Sigmoid colon (tissue), 7 donors: ENCODE data around the gene RTN4. TPM values are rescaled to one million over a fixed set of nuclear protein-coding genes. Genes with fewer than 3 reads are reported as not detected.
"Not testable (repeated sequence)": the region's sequence is repeated elsewhere in the genome, so short reads cannot be mapped to it uniquely, and the experiment has no call there.

Experiments
- DNase-seq: peaks from one replicate; pipeline ENCODE4 v3.0.0-alpha.2; 2019
- H3K27ac ChIP-seq, 4 donors: fragments of 200-600 bp; sonication (generic); one replicate each; pipeline ENCODE4 v1.5.1; 2016 to 2019; ENCODE audit warnings: mild to moderate bottlenecking in 1 of 4
- H3K27me3 ChIP-seq, 3 donors: fragments of 200-600 bp; sonication (generic); one replicate each; pipeline ENCODE4 v1.5.1; 2019; ENCODE audit warnings: mild to moderate bottlenecking in 1 of 3
- H3K36me3 ChIP-seq, 4 donors: fragments of 200-600 bp; sonication (generic); one replicate each; pipeline ENCODE4 v1.5.1; 2016 to 2019
- H3K4me1 ChIP-seq, 4 donors: fragments of 200-600 bp; sonication (generic); one replicate each; pipeline ENCODE4 v1.5.1; 2017 to 2019
- H3K4me3 ChIP-seq, 4 donors: fragments of 200-600 bp; sonication (generic); one replicate each; pipeline ENCODE4 v1.5.1; 2017 to 2019; ENCODE audit warnings: mild to moderate bottlenecking in 2 of 4, moderate library complexity in 1 of 4
- H3K9me3 ChIP-seq, 4 donors: fragments of 200-600 bp in 3 of 4; sonication (generic) in 3 of 4; one replicate each; pipeline versions ENCODE4 v1.5.1 to v1.6.1; 2013 to 2019
- EP300 ChIP-seq, 4 donors: sonication (generic); formaldehyde crosslinking; IDR thresholded peaks; one replicate each; pipeline ENCODE4 v1.6.1; 2017; ENCODE audit warnings: antibody characterized with exemption in 4 of 4
- POLR2A ChIP-seq, 2 donors: fragments of 450-650 bp; IDR thresholded peaks; one replicate each; pipeline ENCODE4 v1.6.1; 2016; ENCODE audit warnings: antibody characterized with exemption in 2 of 2, mild to moderate bottlenecking in 2 of 2, moderate library complexity in 2 of 2
- POLR2AphosphoS5 ChIP-seq, 4 donors: sonication (generic); formaldehyde crosslinking; IDR thresholded peaks; one replicate each; pipeline ENCODE4 v1.6.1; 2017; ENCODE audit warnings: antibody characterized with exemption in 4 of 4
- WGBS, 2 donors: extraction: QIAGEN DNeasy Blood & Tissue Kit; methylation state at CpG; one replicate each; pipeline ENCODE4 v1.1.7; 2013; 5-methylcytosine and 5-hydroxymethylcytosine counted together
- intact Hi-C: fragments of 100-400 bp; cut with DNase I; formaldehyde crosslinking; loops from one replicate; pipeline ENCODE4 v1.15.1; 2023
- polyA plus RNA-seq, 3 donors: library from polyadenylated mRNA; stranded (reverse); fragments of 200-250 nt; gene quantifications; one replicate each; pipeline ENCODE4 v1.2.3, GENCODE V29; 2013
- total RNA-seq, 4 donors: library from RNA; depleted of rRNA; stranded (reverse); fragments of >200 nt; gene quantifications; one replicate each; pipeline ENCODE4 v1.1.0, GENCODE V29; 2016
- TF ChIP-seq, protein P1 (sequence below), 4 experiments: fragments of 450-650 bp in 3 of 4; fragments of 200-600 bp in 1 of 4; IDR thresholded peaks; one replicate each; pipeline ENCODE4 v1.5.1; 2016 to 2019; ENCODE audit warnings: antibody characterized with exemption in 4 of 4, mild to moderate bottlenecking in 3 of 4, moderate library complexity in 2 of 4
- donor health status: healthy with polysubstance abuse.
- donor health status: Bipolar disorder and iron deficiency.
- donor health status: healthy.

Gene RTN4
- total and polyA plus RNA-seq, 7 donors: 54.1 to 264 (median 153) TPM

GRCh38 chr2:55084641-55085040, 34.4 kb upstream of the RTN4 start:
- TF ChIP-seq, protein P1, sequence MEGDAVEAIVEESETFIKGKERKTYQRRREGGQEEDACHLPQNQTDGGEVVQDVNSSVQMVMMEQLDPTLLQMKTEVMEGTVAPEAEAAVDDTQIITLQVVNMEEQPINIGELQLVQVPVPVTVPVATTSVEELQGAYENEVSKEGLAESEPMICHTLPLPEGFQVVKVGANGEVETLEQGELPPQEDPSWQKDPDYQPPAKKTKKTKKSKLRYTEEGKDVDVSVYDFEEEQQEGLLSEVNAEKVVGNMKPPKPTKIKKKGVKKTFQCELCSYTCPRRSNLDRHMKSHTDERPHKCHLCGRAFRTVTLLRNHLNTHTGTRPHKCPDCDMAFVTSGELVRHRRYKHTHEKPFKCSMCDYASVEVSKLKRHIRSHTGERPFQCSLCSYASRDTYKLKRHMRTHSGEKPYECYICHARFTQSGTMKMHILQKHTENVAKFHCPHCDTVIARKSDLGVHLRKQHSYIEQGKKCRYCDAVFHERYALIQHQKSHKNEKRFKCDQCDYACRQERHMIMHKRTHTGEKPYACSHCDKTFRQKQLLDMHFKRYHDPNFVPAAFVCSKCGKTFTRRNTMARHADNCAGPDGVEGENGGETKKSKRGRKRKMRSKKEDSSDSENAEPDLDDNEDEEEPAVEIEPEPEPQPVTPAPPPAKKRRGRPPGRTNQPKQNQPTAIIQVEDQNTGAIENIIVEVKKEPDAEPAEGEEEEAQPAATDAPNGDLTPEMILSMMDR (IDR thresholded peaks at IDR 0.05): no peak
- TF ChIP-seq EP300 (IDR thresholded peaks at IDR 0.05) (no peak), POLR2A (IDR thresholded peaks at IDR 0.05) (no peak), POLR2AphosphoS5 (IDR thresholded peaks at IDR 0.05) (no peak)
- H3K4me3 ChIP-seq: no peak overlapping the region
- intact Hi-C loops: no loop called here
- no peaks in the 10 kb centered on the region for H3K4me1 ChIP-seq
- DNase-seq: no peak
- WGBS, 2 donors: 90 to 91% methylated on average over 3 of the region's 3 CpGs
- H3K36me3 ChIP-seq: no peaks in the 10 kb centered on the region
- no peaks in the 10 kb centered on the region for H3K27me3 ChIP-seq
- no peaks in the 10 kb centered on the region for H3K9me3 ChIP-seq
- H3K27ac ChIP-seq: no peak overlapping the region

DNA sequence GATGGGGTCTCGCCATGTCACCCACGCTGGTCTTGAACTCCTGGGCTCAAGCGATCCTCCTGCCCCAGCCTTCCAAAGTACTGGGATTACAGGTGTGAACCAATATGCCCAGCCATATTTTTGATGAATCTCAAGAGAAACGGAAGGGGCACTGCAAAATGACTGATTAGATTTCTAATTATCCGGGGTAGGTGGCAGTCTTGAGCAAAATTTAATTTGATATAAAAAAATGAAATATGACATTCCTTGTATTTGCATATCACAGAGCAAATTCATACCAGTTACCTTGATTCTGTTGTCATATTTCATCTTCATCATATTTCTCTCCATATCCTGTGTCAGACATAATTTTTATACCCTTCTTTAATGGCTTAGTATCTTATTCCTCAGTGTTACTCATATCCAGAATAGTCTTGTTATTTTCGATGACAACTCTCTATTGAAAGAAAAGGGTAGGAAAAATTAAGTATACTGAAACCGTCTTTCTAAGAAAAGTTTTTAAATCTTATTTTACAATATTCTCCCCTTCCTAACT, 30.0 kb upstream of the RTN4 start:
- TF ChIP-seq POLR2AphosphoS5 (IDR thresholded peaks at IDR 0.05) (no peak), EP300 (IDR thresholded peaks at IDR 0.05) (no peak), POLR2A (IDR thresholded peaks at IDR 0.05) (no peak)
- TF ChIP-seq, protein P1 (IDR thresholded peaks at IDR 0.05): no peak
- 88 to 95% methylated on average over 7 of the region's 7 CpGs for WGBS, 2 donors
- intact Hi-C loops: no loop called here
- Histone ChIP-seq H3K4me3 (no peak overlapping the region), H3K4me1 (no peaks in the 10 kb centered on the region), H3K9me3 (no peaks in the 10 kb centered on the region), H3K27ac (no peak overlapping the region), H3K27me3 (no peaks in the 10 kb centered on the region), H3K36me3 (no peaks in the 10 kb centered on the region)
- DNase-seq: no peak

- H3K36me3 ChIP-seq: no peaks in the 10 kb centered on the region
- H3K27me3 ChIP-seq: no peaks in the 10 kb centered on the region
- no peak overlapping the region for H3K4me3 ChIP-seq
- DNase-seq: no peak
- 79 to 84% methylated on average over 2 of the region's 2 CpGs for WGBS, 2 donors
- intact Hi-C loops: no loop called here
- no peak for TF ChIP-seq POLR2AphosphoS5 (IDR thresholded peaks at IDR 0.05)
- no peak for TF ChIP-seq EP300 (IDR thresholded peaks at IDR 0.05)
- TF ChIP-seq, protein P1 (IDR thresholded peaks at IDR 0.05): no peak
- no peak for TF ChIP-seq POLR2A (IDR thresholded peaks at IDR 0.05)
- H3K4me1 ChIP-seq: no peaks in the 10 kb centered on the region
- no peaks in the 10 kb centered on the region for H3K9me3 ChIP-seq
- H3K27ac ChIP-seq: no peak overlapping the region
Measured at GRCh38 chr2:55078956-55079355, 28.7 kb upstream of the RTN4 start.

DNA sequence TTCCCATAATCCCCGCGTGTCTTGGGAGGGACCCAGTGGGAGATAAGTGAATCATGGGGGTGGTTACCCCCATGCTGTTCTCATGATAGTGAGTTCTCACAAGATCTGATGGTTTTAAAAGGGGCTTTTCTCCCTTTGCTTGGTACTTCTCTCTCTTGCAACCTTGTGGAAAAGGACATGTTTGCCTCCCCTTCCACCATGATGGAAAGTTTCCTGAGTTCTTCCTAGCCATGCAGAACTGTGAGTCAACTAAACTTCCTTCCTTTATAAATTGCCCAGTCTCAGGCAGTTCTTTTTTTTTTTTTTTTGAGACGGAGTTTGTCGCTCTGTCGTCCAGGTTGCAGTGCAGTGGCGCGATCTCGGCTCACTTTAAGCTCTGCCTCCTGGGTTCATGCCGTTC, 26.5 kb upstream of the RTN4 start:
- 93 to 95% methylated on average over 9 of the region's 9 CpGs for WGBS, 2 donors
- no peak for DNase-seq
- TF ChIP-seq, protein P1 (IDR thresholded peaks at IDR 0.05): no peak
- no peak for TF ChIP-seq POLR2A (IDR thresholded peaks at IDR 0.05)
- TF ChIP-seq EP300 (IDR thresholded peaks at IDR 0.05): no peak
- TF ChIP-seq POLR2AphosphoS5 (IDR thresholded peaks at IDR 0.05): no peak
- H3K36me3 ChIP-seq: no peaks in the 10 kb centered on the region
- peaks cover 0 to 7% (median 0%) of the 10 kb centered on the region in 4 donors for H3K4me1 ChIP-seq
- H3K27me3 ChIP-seq: no peaks in the 10 kb centered on the region
- intact Hi-C loops: no loop called here
- no peak overlapping the region for H3K27ac ChIP-seq
- H3K4me3 ChIP-seq: no peak overlapping the region
- no peaks in the 10 kb centered on the region for H3K9me3 ChIP-seq

- H3K36me3 ChIP-seq, H3K27ac ChIP-seq, H3K4me1 ChIP-seq, DNase-seq, H3K27me3 ChIP-seq, intact Hi-C loops, H3K4me3 ChIP-seq, H3K9me3 ChIP-seq: not testable (repeated sequence)
- WGBS, 2 donors: 87 to 89% methylated on average over 1 of the region's 1 CpG
Measured at GRCh38 chr2:55076019-55076418, 25.8 kb upstream of the RTN4 start.
